C4-2B (cell line): ENCODE measurements around the gene ZNF473.

Experiments
- ZFX ChIP-seq: fragments of 450-650 bp; IDR thresholded peaks from 2 replicates; pipeline ENCODE4 v1.6.1; 2017
- TF ChIP-seq, protein P1 (sequence below): fragments of 450-650 bp; conservative IDR thresholded peaks from 2 replicates; pipeline ENCODE4 v1.5.1; 2017; ENCODE audit warnings: mild to moderate bottlenecking

DNA sequence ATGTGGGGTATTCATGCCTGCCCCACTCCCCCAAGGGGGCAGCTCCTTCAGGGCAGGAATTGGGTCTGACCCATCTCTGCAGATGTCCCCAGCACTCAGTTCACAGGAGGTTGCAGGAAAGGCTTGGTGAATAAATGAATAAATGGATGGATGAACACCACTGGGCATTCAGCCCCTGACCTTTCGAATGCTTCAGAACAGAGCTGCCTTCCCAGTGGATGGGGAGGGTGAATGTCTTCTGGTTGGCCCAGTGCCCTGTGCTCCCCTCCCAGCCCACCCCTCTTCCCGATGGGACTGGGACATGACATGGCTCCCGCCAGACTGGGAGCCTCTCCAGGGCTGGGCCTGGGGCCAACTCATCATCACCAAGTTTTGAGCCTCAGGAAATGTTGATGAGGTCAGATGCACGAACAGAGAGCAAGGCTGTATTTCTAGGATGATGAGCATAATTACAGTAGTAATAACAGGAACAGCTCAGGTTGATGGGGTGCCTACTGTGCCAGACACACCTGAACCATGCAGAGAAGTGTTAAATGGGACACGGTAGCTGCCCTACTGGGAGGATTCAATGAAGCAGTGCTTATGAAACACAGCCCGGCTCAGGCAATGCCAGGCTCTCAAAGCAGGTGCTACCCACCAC, 26.3 kb upstream of the ZNF473 start:
- TF ChIP-seq, protein P1, sequence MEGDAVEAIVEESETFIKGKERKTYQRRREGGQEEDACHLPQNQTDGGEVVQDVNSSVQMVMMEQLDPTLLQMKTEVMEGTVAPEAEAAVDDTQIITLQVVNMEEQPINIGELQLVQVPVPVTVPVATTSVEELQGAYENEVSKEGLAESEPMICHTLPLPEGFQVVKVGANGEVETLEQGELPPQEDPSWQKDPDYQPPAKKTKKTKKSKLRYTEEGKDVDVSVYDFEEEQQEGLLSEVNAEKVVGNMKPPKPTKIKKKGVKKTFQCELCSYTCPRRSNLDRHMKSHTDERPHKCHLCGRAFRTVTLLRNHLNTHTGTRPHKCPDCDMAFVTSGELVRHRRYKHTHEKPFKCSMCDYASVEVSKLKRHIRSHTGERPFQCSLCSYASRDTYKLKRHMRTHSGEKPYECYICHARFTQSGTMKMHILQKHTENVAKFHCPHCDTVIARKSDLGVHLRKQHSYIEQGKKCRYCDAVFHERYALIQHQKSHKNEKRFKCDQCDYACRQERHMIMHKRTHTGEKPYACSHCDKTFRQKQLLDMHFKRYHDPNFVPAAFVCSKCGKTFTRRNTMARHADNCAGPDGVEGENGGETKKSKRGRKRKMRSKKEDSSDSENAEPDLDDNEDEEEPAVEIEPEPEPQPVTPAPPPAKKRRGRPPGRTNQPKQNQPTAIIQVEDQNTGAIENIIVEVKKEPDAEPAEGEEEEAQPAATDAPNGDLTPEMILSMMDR = no peak
- TF ChIP-seq ZFX = no peak
